Measurements from ENCODE around the gene TAF5L. TPM values are rescaled to one million over a fixed set of nuclear protein-coding genes. Genes with fewer than 3 reads are reported as not detected.

TAF5L gene
- total RNA-seq, 6 donors from 2014 or later, result 11.0 to 25.5 (median 19.6) TPM

DNA sequence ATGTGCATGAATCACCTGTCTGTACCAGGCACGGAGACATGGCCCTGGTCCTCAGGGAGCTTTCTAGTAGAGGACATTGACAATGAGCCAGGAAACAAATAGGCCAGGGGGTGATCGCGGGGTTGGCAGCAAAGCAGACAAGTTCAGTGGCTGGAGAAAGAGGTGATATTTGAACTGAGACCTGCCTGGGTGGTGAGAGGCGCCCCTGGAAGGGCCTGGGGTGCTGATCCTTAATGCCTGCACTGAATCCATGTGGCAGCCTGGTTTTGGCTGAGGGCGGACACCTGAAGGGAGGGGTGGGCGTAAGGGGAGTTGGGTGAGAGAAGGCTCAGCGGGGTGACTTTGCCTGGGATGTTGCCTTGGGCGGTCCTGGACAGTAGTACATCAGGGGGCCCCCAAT lies 36.0 kb upstream of the TAF5L start:
- H3K4me1 ChIP-seq, result peaks cover 2 to 19% (median 15%) of the 10 kb centered on the region in 4 donors
- H3K4me3 ChIP-seq, result no peak overlapping the region
- TF ChIP-seq POLR2A (IDR thresholded peaks at IDR 0.05) (no peak), POLR2AphosphoS5 (IDR thresholded peaks at IDR 0.05) (no peak), EP300 (IDR thresholded peaks at IDR 0.05) (no peak)
- TF ChIP-seq, protein P1, sequence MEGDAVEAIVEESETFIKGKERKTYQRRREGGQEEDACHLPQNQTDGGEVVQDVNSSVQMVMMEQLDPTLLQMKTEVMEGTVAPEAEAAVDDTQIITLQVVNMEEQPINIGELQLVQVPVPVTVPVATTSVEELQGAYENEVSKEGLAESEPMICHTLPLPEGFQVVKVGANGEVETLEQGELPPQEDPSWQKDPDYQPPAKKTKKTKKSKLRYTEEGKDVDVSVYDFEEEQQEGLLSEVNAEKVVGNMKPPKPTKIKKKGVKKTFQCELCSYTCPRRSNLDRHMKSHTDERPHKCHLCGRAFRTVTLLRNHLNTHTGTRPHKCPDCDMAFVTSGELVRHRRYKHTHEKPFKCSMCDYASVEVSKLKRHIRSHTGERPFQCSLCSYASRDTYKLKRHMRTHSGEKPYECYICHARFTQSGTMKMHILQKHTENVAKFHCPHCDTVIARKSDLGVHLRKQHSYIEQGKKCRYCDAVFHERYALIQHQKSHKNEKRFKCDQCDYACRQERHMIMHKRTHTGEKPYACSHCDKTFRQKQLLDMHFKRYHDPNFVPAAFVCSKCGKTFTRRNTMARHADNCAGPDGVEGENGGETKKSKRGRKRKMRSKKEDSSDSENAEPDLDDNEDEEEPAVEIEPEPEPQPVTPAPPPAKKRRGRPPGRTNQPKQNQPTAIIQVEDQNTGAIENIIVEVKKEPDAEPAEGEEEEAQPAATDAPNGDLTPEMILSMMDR (IDR thresholded peaks at IDR 0.05), result no peak
- no peaks in the 10 kb centered on the region for H3K27me3 ChIP-seq
- no peak for ATAC-seq (ENCODE audit: low FRiP score in 2 of 2)
- WGBS, 2 donors, result 96 to 98% methylated on average over 7 to 8 of the region's 8 CpGs
- no peaks in the 10 kb centered on the region for H3K9me3 ChIP-seq
- peaks cover 0 to 38% (median 19%) of the 10 kb centered on the region in 4 donors for H3K36me3 ChIP-seq
- no peak for DNase-seq
- H3K27ac ChIP-seq, result no peak overlapping the region

DNA sequence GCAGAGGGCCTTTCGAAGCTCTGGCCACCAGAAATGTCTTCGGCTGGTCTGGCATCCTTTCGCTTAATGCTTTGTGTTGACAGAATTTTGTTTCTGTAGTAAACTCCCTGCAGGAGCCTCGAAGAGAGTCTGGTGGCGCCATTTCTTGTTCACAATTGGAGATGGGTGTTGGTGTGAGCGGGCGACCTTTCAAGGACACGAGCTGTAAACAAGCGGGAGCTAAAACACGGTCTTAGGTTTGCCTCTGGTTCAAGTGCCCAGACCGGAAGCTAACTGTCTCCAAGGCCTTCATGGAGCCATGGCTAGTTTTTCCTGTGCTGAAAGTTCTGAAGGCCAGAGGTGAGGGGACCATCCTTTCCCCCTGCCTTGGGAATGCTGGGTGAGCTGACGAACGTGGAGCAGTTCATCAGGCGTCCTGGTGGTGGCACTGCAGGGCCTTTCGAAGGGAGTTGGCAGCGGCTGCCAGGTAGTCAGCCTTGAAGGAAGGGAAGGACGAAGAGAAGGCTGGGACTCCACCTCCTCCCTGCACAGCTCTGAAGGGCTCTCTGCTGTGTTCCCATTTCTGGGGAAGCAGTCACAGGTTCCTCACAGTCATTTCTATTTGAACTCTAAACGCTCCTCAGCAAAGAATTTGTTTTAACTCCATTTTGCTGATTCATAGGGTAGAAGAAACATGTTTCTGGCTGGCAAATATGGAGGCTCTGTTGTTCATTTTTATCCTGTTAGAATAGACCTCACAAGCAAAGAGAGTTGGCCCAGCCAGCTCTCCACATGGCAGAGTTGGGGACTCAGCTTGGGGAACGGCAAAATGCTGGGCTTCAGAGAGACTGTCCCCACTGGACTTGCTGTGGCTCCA lies 35.3 kb upstream of the TAF5L start:
- no peaks in the 10 kb centered on the region for H3K9me3 ChIP-seq
- H3K4me3 ChIP-seq, result no peak overlapping the region
- ATAC-seq (ENCODE audit: low FRiP score in 2 of 2) (peak; percentile 92 to 93), DNase-seq (peak; percentile 62 to 88)
- 55 to 78% methylated on average over 12 to 19 of the region's 19 CpGs for WGBS, 2 donors
- peaks cover 2 to 19% (median 15%) of the 10 kb centered on the region in 4 donors for H3K4me1 ChIP-seq
- TF ChIP-seq POLR2AphosphoS5 (IDR thresholded peaks at IDR 0.05), result no peak
- TF ChIP-seq POLR2A (IDR thresholded peaks at IDR 0.05), result no peak
- TF ChIP-seq, protein P1 (IDR thresholded peaks at IDR 0.05), result peak; percentile 76 to 94 (median 90)
- TF ChIP-seq EP300 (IDR thresholded peaks at IDR 0.05), result no peak
- H3K36me3 ChIP-seq, result peaks cover 0 to 44% (median 21%) of the 10 kb centered on the region in 4 donors
- no peak overlapping the region for H3K27ac ChIP-seq
- H3K27me3 ChIP-seq, result no peaks in the 10 kb centered on the region

- no peak for ATAC-seq (ENCODE audit: low FRiP score in 2 of 2)
- DNase-seq, result no peak
- Histone ChIP-seq H3K4me1 (peaks cover 2 to 8% (median 5%) of the 10 kb centered on the region in 4 donors), H3K4me3 (no peak overlapping the region), H3K27ac (no peak overlapping the region), H3K27me3 (no peaks in the 10 kb centered on the region), H3K9me3 (no peaks in the 10 kb centered on the region), H3K36me3 (peaks cover 4 to 67% (median 33%) of the 10 kb centered on the region in 4 donors)
- no peak for TF ChIP-seq EP300 (IDR thresholded peaks at IDR 0.05)
- TF ChIP-seq, protein P1 (IDR thresholded peaks at IDR 0.05), result no peak
- no peak for TF ChIP-seq POLR2A (IDR thresholded peaks at IDR 0.05)
- no peak for TF ChIP-seq POLR2AphosphoS5 (IDR thresholded peaks at IDR 0.05)
- 90 to 94% methylated on average over 2 of the region's 2 CpGs for WGBS, 2 donors
Measured at GRCh38 chr1:229657993-229658755, 32.3 kb upstream of the TAF5L start.

DNA sequence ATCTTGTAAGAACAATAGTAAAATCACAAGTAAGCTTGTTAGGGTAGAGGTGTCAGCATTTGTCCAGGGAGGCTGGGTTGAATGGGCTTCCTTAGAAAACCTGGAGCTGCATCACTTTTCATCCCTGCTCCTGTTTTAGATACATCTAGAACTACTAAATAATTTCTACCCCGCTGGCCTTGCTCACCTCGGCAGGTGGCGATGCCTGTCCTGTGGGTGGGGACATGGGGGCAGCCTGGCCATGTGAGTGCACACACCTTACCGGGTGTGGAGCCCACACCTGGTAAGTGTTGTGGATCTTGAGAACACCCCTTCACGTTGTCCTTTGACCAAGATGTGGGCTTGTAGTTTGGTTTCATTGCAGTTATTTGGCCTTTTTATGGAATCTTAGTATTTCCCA lies 29.9 kb upstream of the TAF5L start:
- H3K27ac ChIP-seq, result no peak overlapping the region
- H3K36me3 ChIP-seq, result peaks cover 4 to 85% (median 32%) of the 10 kb centered on the region in 4 donors
- H3K4me3 ChIP-seq, result no peak overlapping the region
- H3K4me1 ChIP-seq, result no peaks in the 10 kb centered on the region
- H3K9me3 ChIP-seq, result no peaks in the 10 kb centered on the region
- no peaks in the 10 kb centered on the region for H3K27me3 ChIP-seq
- TF ChIP-seq POLR2AphosphoS5 (IDR thresholded peaks at IDR 0.05) (no peak), POLR2A (IDR thresholded peaks at IDR 0.05) (no peak), EP300 (IDR thresholded peaks at IDR 0.05) (no peak)
- TF ChIP-seq, protein P1 (IDR thresholded peaks at IDR 0.05), result no peak
- 91 to 96% methylated on average over 5 of the region's 5 CpGs for WGBS, 2 donors
- no peak for DNase-seq
- ATAC-seq (ENCODE audit: low FRiP score in 2 of 2), result no peak
